ENCODE results near the gene FADS2.

The FADS2 gene

GRCh38 chr11:61815790-61816735 lies 12.0 kb upstream of the FADS2 start:
- H3K4me2 ChIP-seq (ENCODE audit: low read depth, low read length, poor library complexity, severe bottlenecking), result peak overlapping the region; percentile 64
- H3K27me3 ChIP-seq (ENCODE audit: low read length), result no peaks in the 10 kb centered on the region
- H3K36me3 ChIP-seq (ENCODE audit: low read length), result no peaks in the 10 kb centered on the region
- H2AFZ ChIP-seq (ENCODE audit: low read depth, low read length, severe bottlenecking), result peak overlapping the region; percentile 2
- 0 out of 2 replicates have a peak, but pooled peaks cover 10% of the 10 kb centered on the region for H3K79me2 ChIP-seq (ENCODE audit: insufficient read depth, low read length)
- no peaks in the 10 kb centered on the region for H4K20me1 ChIP-seq (ENCODE audit: low read depth, low read length)
- no peaks in the 10 kb centered on the region for H3K9me2 ChIP-seq (replicated peaks; ENCODE audit: insufficient read depth, low read length)
- peak overlapping the region; percentile 93 for H3K27ac ChIP-seq (ENCODE audit: low read depth, low read length)
- H3F3A ChIP-seq (ENCODE audit: insufficient read depth), result peaks cover 20% of the 10 kb centered on the region
- TF ChIP-seq CTCF (IDR thresholded peaks at IDR 0.05; ENCODE audit: insufficient read depth, low read length, poor library complexity, severe bottlenecking), result no peak
- TF ChIP-seq EZH2phosphoT487 (conservative IDR thresholded peaks at IDR 0.05; ENCODE audit: low read length), result no peak
- H3K4me3 ChIP-seq (ENCODE audit: insufficient read depth, low read length, poor library complexity, severe bottlenecking), result peak overlapping the region; percentile 64
- peak overlapping the region; percentile 73 for H3K9ac ChIP-seq (ENCODE audit: low read length)
- H3K9me3 ChIP-seq (ENCODE audit: insufficient read depth, low read length), result no peaks in the 10 kb centered on the region

- Histone ChIP-seq H3K9me3 (ENCODE audit: insufficient read depth, low read length) (no peaks in the 10 kb centered on the region), H3K27ac (ENCODE audit: low read depth, low read length) (peak within 1 kb of the TSS; percentile 93), H3K4me3 (ENCODE audit: insufficient read depth, low read length, poor library complexity, severe bottlenecking) (peak within 1 kb of the TSS; percentile 64), H3K4me2 (ENCODE audit: low read depth, low read length, poor library complexity, severe bottlenecking) (peak within 1 kb of the TSS; percentile 64), H3K9ac (ENCODE audit: low read length) (peak within 1 kb of the TSS; percentile 73), H3F3A (ENCODE audit: insufficient read depth) (peaks cover 20% of the 10 kb centered on the region), H2AFZ (ENCODE audit: low read depth, low read length, severe bottlenecking) (peak within 1 kb of the TSS; percentile 65), H3K27me3 (ENCODE audit: low read length) (no peaks in the 10 kb centered on the region), H3K36me3 (ENCODE audit: low read length) (no peaks in the 10 kb centered on the region), H3K9me2 (replicated peaks; ENCODE audit: insufficient read depth, low read length) (no peaks in the 10 kb centered on the region), H3K79me2 (ENCODE audit: insufficient read depth, low read length) (0 out of 2 replicates have a peak, but pooled peaks cover 10% of the 10 kb centered on the region), H4K20me1 (ENCODE audit: low read depth, low read length) (no peaks in the 10 kb centered on the region)
- TF ChIP-seq CTCF (IDR thresholded peaks at IDR 0.05; ENCODE audit: insufficient read depth, low read length, poor library complexity, severe bottlenecking), result peak; percentile 67
- no peak for TF ChIP-seq EZH2phosphoT487 (conservative IDR thresholded peaks at IDR 0.05; ENCODE audit: low read length)
These were observed 11.2 kb upstream of the FADS2 start, which contains the start of gene FADS1 for GRCh38 chr11:61816736-61817455. Gene FADS1 (minus strand): TSS chr11:61817003. CDS start chr11:61816929, 74 bp downstream.

- peak overlapping the region; percentile 64 for H3K4me2 ChIP-seq (ENCODE audit: low read depth, low read length, poor library complexity, severe bottlenecking)
- H4K20me1 ChIP-seq (ENCODE audit: low read depth, low read length), result no peaks in the 10 kb centered on the region
- no peaks in the 10 kb centered on the region for H3K9me3 ChIP-seq (ENCODE audit: insufficient read depth, low read length)
- peaks cover 20% of the 10 kb centered on the region for H3F3A ChIP-seq (ENCODE audit: insufficient read depth)
- peak overlapping the region; percentile 64 for H3K4me3 ChIP-seq (ENCODE audit: insufficient read depth, low read length, poor library complexity, severe bottlenecking)
- no peaks in the 10 kb centered on the region for H3K9me2 ChIP-seq (replicated peaks; ENCODE audit: insufficient read depth, low read length)
- H3K79me2 ChIP-seq (ENCODE audit: insufficient read depth, low read length), result 0 out of 2 replicates have a peak, but pooled peaks cover 10% of the 10 kb centered on the region
- H3K27me3 ChIP-seq (ENCODE audit: low read length), result no peaks in the 10 kb centered on the region
- H2AFZ ChIP-seq (ENCODE audit: low read depth, low read length, severe bottlenecking), result peak overlapping the region; percentile 65
- H3K9ac ChIP-seq (ENCODE audit: low read length), result peak overlapping the region; percentile 73
- no peak for TF ChIP-seq EZH2phosphoT487 (conservative IDR thresholded peaks at IDR 0.05; ENCODE audit: low read length)
- TF ChIP-seq CTCF (IDR thresholded peaks at IDR 0.05; ENCODE audit: insufficient read depth, low read length, poor library complexity, severe bottlenecking), result no peak
- no peaks in the 10 kb centered on the region for H3K36me3 ChIP-seq (ENCODE audit: low read length)
- 0 out of 2 replicates have a peak overlapping the region, but pooled peaks have one; percentile 10 for H3K27ac ChIP-seq (ENCODE audit: low read depth, low read length)
These were observed 10.5 kb upstream of the FADS2 start for GRCh38 chr11:61817471-61818202.

Data from SU-DHL-6 (cell line).